HG02852 (cell line): ENCODE data around the gene ACADVL.
A peak's percentile ranks its signal among the peaks of the same experiment; 100 is the strongest.

Experiments used
- ATAC-seq: cut with Tn5 transposase; IDR thresholded peaks from one replicate; pipeline ENCODE4 v1.9.1; 2021; ENCODE audit warnings: mild to moderate bottlenecking, moderate library complexity; ENCODE audit not compliant: unreplicated experiment

ACADVL gene

DNA sequence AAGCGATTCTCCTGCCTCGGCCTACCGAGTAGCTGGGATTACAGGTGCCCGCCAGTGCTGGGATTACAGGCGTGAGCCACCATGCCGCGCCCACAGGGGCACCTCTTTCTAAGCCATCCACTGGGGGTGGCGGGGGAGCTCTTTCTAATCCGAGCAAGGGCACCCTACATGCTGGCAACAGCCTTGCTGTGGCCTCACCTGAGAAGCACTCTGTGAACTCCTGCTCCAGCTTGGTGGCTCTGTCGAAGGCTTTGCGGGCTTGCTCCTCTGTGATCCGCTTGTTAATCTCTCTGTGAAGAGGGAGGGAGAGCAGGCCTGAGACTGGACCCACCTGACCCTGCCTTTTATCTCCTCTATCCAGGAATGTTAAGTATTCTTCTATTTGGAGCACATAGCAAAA is 28.7 kb upstream of the ACADVL start:
- ATAC-seq: no peak

DNA sequence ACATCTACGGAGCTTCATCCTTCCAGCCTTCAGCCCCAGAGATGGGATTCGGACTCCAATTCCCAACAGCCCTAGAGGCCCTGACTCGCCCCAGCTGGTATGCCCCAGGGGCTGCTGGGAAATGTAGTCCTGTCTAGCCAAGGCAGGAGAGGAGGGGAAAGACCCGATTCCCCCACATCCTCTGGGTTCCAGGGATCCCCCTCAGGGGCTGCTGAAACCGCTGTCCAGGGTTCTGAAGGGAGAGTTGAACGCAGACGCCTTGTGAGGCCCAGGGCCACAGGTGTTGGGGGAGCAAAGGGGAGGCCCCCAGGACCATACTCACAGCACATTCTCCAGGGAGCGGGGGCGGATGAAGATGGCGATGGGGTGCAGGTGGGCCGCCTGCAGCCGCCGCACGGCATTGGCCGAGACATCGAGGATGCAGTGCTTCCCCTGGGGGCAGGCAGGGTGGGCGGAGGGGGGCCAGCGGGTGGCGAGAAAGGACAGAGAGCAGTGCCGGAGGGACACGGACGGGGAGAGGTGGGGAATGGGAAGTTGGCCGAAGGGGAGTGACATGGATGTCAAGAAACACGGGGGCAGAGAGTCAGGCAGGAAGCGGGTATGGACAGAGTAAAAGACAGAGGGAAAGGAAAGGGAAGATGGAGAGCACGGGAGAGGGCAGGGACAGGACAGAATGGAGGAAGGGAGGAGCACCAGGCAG is 28.0 kb upstream of the ACADVL start:
- no peak for ATAC-seq

- no peak for ATAC-seq
Measured at GRCh38 chr17:7192271-7192937, 27.3 kb upstream of the ACADVL start.

- no peak for ATAC-seq
Measured at GRCh38 chr17:7195971-7196370, 23.8 kb upstream of the ACADVL start.

GRCh38 chr17:7196651-7197401 is 22.9 kb upstream of the ACADVL start:
- ATAC-seq: no peak

DNA sequence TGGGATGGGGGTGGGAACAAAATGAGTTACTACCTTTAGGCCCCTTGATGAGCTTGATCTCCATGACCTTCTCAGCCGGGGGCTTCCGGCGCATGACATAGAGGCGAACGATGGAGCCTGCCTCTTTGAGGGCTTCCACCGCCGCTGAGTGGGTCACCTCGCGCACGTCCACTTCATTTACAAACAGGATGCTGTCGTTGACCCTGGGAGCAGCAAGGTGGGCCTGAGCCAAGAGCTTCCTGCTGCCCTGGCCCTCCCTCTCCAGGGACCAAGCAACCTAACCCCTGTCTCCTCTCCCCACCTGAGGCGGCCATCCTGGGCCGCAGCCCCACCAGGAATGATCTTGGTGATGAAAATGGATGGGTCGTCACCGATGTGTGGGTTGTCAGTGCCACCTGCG is 16.3 kb upstream of the ACADVL start:
- ATAC-seq: no peak

GRCh38 chr17:7204336-7204735 is 15.4 kb upstream of the ACADVL start:
- ATAC-seq: no peak

GRCh38 chr17:7204828-7205461 is 14.8 kb upstream of the ACADVL start:
- ATAC-seq: peak; percentile 76

DNA sequence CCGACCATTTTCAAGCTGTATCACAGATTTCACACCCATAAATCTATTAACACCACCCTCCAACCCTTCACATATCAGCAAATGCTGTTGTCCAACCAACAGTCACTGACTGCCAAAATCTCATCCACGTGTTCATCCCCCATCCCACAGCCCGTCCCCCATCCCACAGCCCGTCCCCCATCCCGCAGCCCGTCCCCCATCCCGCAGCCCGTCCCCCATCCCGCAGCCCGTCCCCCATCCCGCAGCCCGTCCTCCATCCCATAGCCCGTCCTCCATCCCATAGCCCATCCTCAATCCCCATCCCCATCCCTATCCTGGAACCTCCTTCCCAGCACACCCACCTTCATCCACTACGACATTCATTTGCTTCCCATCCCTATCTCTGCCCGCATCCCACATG is 14.2 kb upstream of the ACADVL start:
- no peak for ATAC-seq

GRCh38 chr17:7207120-7208001 is 12.4 kb upstream of the ACADVL start:
- no peak for ATAC-seq

DNA sequence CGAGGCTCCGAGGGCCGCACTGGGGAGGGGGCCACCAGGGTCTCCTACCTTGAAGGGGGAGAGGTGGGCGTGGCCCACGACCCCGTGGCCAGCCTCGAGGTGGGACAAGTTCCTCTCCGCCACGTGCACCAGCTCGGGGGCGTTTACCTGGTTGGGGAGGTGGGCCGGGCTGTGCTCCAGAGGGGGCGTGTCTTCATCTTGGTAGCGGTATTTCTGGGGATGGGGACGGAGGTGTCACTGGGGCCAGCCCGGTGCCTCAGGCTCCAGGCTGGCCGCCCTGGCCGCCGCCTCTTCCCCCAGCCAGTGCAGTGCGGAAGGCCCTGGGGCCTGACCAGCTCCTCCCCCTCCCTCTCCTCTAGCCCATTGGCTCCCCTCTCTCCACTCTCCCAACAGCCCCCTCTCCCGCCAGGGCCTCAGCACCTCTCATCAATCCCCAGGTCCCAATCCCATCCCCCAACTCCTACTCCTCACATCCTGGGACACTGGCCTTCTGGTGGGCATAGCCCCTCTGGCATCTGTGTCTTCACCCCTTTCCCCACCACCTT is 11.6 kb upstream of the ACADVL start:
- ATAC-seq: no peak

GRCh38 chr17:7208754-7209460 is 10.8 kb upstream of the ACADVL start:
- no peak for ATAC-seq

DNA sequence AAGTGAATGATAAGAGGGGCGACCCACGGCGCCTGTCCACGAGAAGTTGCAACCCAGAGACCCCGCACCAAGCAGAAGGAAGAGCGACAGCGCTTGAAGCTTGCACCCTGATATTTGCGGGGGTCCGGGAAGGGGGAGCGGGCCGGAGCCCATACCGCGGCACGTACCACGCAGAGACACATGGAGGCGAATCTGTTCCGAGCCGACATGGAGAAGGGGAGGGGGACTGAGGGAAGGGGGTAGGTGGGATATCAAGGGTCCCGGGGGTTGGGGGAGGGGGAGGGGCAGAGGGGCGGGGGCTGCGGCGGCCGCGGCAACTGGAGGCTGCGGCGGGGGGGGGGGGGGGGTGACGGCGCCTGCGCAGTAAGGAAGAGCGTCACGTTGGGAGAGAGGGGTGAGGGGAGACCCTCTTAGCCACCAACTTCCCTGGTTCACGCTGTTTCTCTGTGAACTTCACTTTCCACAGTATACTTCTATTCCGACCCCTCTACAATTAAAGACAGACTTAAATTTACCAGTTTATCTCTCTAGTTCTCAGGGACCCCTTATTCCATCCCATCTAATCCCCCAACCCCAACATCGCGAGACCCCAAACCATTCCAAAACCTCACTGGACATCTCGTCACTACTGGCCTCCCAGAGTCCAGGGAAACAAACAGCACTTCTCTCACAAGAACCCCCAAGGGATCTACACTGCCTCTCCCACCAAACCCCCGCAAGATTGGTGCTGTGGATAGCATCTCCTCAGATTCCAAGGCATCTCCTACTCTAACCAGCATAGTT is 8.1 kb upstream of the ACADVL start:
- ATAC-seq: no peak

DNA sequence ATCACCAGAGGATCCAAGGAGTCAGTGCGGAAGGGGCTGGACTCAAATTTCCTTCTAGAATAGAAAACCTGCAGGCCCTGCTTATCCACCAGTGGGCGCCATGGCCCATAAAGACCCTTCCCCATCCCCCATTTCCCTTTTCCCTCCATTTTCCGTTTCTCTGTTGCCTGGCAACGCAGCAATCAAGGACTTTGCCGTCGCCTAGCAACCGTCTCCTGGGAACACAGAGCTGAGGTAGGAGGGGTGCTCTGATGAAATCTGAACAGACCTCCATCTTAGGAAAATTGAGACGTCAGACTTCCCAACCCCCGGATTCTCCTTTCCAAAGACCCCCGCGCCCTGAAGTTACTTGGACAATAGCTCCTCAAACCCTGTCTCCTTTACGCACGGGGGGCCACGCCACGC is 5.8 kb upstream of the ACADVL start:
- no peak for ATAC-seq

DNA sequence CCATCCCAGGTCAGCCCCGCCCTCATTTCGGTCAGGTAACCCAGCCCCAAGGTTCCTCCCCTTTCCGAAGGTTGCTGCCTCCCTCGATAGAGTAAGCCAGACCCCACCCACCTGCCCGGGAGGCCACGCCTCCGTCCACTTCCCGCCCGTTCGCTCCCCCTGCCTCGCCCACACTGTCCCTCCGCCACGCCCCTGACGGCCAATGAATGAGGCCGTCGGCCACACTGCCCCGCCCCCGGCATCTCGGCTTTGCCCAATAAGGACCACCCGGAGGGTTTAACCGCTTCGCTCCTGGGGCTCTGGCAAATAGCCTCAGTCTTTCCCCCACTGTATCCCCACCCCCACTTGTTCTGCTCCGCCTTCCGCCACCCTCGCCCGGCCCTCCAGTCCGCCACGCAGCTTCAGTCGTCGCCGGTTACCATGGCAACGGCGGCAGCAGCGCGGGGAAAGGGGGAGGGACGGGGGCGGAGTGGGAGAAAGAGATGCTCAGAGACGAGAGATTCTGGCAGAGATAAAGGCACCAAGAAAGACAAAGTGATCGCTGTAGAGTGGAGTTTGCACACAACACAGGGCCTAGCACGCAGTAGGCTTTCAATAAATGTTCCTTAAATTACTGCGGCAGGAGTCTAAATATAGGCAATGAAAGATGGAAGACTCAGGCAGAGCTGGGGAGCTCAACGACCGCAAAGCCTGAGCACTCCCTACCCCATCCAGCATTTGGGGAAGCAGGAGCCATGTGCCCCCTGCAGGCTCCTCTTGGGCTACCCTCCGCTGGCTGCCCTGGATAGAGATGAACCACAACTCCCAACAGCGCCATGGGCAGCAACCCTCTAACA is 5.2 kb upstream of the ACADVL start:
- peak; percentile 73 for ATAC-seq

DNA sequence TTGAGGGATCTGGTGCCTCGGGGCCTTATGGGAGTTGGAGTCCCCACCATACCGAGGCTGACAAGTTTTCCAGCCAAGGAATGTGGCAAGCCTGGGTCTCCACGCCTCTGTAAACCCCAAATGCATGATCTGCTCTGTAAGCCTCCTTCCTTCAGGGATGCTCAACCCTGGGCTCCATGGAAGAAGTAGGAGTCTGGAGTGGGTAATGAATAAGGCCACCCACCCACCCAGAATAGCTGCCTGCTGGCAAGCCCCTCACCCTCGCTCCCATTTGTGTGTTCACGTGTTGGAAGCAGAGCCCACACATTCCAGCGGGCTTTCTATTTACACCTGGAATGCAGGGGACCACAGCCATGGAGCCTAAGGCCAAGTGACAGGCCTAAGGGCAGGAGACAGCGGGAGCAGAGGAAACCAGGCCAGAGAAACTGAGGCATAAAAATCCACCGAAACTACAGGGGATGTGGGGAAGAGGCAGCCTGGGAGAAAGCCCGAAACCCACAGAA is 4.6 kb upstream of the ACADVL start:
- no peak for ATAC-seq

GRCh38 chr17:7215652-7216180 is 4.0 kb upstream of the ACADVL start:
- ATAC-seq: no peak
